LNCAP (cell line): Measurements from ENCODE around the gene MYL4.

ENCODE experiments used
- TF ChIP-seq, protein P1 (sequence below): fragments of 450-650 bp; IDR thresholded peaks from 2 replicates; pipeline ENCODE4 v1.5.1; 2017; ENCODE audit warnings: mild to moderate bottlenecking

MYL4 gene

DNA sequence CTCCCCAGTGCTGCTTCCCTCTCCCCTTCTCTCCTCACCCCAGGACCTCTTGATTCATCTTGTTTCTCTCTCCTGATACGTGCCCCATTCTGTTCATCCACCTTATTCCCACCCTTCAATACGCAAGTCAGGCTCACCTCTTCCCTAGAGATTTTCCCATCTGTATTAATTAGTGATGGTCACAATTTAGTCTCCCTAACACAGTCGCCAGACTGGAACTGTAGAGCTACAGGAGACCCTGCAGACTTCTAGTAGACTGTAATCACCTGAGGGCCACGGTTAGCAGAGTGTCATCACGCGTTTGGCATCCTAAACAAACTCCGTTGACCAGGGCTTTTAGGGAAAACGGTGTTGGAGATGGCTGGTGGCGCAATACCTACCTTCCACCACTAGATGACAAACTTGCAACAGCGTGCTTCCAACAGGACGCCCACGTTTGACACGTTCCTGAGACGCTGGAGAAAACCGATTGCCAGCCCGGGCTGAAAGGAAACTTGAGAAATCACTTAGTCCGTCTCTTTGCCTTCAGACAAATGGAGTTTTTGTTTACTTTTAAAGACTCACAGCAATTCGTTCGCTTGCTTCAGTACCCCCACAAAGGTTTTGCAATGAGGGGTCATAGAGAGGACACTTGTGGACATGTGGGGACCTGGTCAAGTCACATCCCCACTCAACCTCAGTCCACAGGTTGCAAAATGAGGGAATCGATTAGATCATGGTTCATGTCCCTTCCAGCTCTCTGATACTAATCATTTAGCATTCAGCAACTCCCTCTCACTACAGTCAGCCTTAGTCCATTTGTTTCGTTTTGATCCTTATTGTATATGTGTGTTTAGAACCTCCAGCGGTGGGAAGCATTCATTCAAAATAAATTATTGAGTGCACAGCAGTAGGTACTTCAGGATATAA, 20.6 kb downstream of the MYL4 start:
- TF ChIP-seq, protein P1, sequence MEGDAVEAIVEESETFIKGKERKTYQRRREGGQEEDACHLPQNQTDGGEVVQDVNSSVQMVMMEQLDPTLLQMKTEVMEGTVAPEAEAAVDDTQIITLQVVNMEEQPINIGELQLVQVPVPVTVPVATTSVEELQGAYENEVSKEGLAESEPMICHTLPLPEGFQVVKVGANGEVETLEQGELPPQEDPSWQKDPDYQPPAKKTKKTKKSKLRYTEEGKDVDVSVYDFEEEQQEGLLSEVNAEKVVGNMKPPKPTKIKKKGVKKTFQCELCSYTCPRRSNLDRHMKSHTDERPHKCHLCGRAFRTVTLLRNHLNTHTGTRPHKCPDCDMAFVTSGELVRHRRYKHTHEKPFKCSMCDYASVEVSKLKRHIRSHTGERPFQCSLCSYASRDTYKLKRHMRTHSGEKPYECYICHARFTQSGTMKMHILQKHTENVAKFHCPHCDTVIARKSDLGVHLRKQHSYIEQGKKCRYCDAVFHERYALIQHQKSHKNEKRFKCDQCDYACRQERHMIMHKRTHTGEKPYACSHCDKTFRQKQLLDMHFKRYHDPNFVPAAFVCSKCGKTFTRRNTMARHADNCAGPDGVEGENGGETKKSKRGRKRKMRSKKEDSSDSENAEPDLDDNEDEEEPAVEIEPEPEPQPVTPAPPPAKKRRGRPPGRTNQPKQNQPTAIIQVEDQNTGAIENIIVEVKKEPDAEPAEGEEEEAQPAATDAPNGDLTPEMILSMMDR, result peak; percentile 97

GRCh38 chr17:47230864-47231263, 21.7 kb downstream of the MYL4 start:
- TF ChIP-seq, protein P1, result no peak

- TF ChIP-seq, protein P1, result no peak
Observed at GRCh38 chr17:47231334-47231733, 22.2 kb downstream of the MYL4 start.

- TF ChIP-seq, protein P1, result no peak
Observed at GRCh38 chr17:47231866-47232265, 22.7 kb downstream of the MYL4 start.

- TF ChIP-seq, protein P1, result no peak
Observed at GRCh38 chr17:47232465-47232864, 23.3 kb downstream of the MYL4 start.

DNA sequence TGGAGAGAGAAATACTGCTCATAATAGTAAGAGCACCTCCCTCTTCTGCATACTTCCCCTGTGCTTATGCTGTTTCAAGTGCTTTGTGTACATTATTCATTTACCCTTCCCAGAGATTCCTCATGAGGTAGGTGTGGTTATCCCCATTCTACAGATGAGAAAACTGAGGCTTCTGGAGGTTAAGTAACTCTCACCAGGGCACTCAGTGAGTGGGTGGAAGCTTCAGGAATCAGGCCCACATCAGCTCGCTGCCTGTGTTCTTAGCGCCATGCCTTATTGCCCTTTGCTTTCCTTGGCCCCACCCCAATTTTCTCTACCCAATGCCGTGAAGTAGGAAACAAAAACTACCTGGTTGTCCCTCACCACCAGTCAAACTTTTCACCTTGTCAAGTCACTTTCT, 26.4 kb downstream of the MYL4 start:
- TF ChIP-seq, protein P1, result no peak

- TF ChIP-seq, protein P1, result no peak
Observed at GRCh38 chr17:47235923-47236322, 26.8 kb downstream of the MYL4 start.
